Stimulated activated CD4-positive, alpha-beta T cell treated with anti-CD3 and anti-CD28 coated beads, Interleukin-12 subunit alpha, Interleukin-12 subunit beta, amount 100 ng/mL, for 48 hours (primary cell): Measurements from ENCODE around the gene DCLK1.
"Not testable (repeated sequence)": the region's sequence is repeated elsewhere in the genome, so short reads cannot be mapped to it uniquely, and the experiment has no call there.

Experiments
- DNase-seq, 3 donors: peaks; one replicate each; pipeline ENCODE4 v3.0.0-alpha.2; 2020; ENCODE audit warnings: low read depth in 2 of 3, low spot score in 1 of 3

The DCLK1 gene

DNA sequence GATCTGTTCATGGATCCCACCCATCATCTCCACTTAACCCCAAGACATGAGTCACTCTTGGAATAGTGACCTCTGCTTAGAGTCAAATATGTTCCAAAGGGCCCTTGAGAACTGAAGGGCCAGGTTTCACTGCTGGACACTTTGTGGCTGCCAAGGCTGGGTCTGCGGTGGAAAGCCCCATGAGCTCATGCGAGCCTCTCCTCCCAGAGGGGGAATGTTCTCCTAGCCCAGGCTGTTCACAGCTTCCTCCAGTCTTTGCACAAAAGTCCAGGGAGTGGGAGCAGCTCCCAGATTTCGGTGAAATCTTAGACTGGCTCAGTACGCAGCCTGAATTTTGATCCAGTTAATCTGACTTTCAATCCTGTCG is 732 bp upstream of the DCLK1 start:
- DNase-seq: no peak

- no peak for DNase-seq
Measured at GRCh38 chr13:36130552-36131221, 495 bp downstream of the DCLK1 start.

- DNase-seq: no peak
Measured at GRCh38 chr13:36130193-36130551, 1.0 kb downstream of the DCLK1 start.

- no peak for DNase-seq
Measured at GRCh38 chr13:36129539-36129938, 1.6 kb downstream of the DCLK1 start.

DNA sequence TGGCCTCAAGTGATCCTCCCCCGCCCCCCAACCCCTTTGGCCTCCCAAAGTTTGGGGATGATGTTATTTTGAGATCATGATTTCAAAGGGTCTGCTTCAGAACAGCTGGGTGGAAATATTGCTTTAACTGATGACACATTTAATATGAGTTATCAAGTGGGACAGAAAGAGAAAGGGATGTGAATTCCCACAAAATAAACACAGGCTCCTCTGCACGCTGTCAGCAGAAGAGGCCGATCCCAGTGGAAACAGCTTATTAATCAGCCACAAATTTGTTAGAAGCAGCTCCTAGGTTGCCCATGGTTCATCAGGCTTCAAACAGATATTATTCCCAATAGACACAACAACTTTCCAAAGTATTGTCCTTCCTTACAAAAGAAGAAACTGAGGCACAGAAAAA is 4.7 kb downstream of the DCLK1 start:
- DNase-seq: no peak

DNA sequence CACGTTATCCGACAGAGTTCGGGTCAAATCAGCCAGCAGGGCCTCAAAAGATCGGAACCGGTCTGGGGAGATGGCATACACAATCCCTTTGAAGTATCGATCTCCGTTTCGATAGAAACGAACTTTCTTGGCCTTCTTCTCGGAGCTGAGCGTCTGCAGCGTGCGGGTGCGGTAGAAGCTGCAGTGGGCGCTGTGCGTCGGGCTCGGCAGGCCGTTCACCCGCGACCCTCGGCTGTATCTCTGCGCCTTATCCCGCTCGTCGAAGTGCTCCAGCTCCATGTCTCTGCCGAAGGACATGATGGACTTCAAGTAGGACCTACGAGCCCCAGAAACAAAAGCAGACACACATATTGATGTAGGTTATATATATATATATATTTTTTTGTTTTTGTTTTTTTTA is 5.3 kb downstream of the DCLK1 start:
- DNase-seq: no peak

GRCh38 chr13:36124236-36124822 is 6.9 kb downstream of the DCLK1 start:
- no peak for DNase-seq

GRCh38 chr13:36115306-36115705 is 15.9 kb downstream of the DCLK1 start:
- DNase-seq: no peak

- no peak for DNase-seq
Measured at GRCh38 chr13:36114233-36114632, 16.9 kb downstream of the DCLK1 start.

- no peak for DNase-seq
Measured at GRCh38 chr13:36108954-36109353, 22.2 kb downstream of the DCLK1 start.

- no peak for DNase-seq
Measured at GRCh38 chr13:36108342-36108741, 22.8 kb downstream of the DCLK1 start.

- no peak for DNase-seq
Measured at GRCh38 chr13:36107521-36107920, 23.7 kb downstream of the DCLK1 start.

GRCh38 chr13:36105726-36106125 is 25.5 kb downstream of the DCLK1 start:
- no peak for DNase-seq

GRCh38 chr13:36102721-36103120 is 28.5 kb downstream of the DCLK1 start:
- no peak for DNase-seq

GRCh38 chr13:36101907-36102306 is 29.3 kb downstream of the DCLK1 start:
- DNase-seq: not testable (repeated sequence)

GRCh38 chr13:36101157-36101556 is 30.0 kb downstream of the DCLK1 start:
- no peak for DNase-seq

DNA sequence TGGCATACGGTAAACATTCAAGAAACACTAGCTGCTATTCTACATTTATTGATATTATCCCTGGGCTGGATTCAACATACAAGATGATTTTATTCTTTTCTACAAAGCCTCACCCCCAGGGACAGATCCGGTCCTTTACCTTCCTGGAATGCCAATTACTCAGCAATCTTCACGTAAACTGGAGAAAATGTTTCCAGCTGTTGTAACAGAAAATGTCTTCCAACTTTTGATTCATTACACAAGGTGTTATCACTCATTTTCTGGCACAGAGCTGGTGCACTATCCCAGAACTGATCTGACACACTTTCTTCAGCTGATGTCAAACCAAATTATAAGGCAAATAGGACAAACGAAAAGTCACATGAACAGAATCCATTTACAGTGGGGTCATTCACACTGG is 33.1 kb downstream of the DCLK1 start:
- no peak for DNase-seq

DNA sequence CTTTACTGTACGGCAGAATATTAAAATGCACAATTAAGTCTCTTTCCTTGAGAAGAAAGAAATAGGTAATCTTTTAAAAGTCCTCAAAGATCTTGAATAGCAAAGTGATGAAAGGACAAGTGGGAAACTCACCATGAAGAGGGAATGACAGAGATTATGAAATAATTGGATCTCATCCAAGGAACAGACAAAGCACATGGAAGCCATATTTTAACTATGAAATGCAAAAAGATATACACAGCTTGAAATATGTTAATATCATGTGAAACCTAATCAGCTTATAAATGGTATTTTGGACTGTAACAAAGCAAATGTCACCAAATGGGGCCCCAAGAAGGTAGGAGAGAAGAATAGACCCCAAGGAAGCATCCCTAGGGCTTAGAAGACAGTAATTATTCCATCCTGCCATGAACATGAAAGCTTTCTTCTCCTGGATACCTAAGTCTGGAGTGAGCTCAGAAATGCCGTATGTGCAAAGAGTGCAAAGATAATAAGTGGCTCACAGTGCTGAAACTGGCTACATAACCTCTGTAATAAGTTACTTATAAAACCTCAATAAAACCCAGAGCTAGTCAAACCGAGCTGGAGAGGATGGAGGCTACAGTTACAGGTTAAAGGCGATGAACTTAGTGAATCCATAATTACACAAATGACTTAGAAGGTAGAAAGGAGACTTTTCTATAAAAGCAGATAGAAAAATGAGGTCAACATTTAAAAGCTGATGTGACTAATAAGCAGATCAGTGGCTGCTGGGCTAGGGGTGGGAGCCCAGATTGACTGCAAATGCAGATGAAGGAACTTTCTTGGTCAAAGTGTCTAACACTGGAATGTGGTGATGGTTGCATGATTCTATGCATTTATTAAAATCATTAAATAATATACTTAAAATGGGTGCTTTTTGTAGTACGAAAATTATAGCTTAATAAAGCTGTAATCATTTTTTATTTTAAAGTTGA is 34.4 kb downstream of the DCLK1 start:
- no peak for DNase-seq

GRCh38 chr13:36094478-36094877 is 36.7 kb downstream of the DCLK1 start:
- DNase-seq: no peak

GRCh38 chr13:36090592-36090991 is 40.6 kb downstream of the DCLK1 start:
- no peak for DNase-seq

DNA sequence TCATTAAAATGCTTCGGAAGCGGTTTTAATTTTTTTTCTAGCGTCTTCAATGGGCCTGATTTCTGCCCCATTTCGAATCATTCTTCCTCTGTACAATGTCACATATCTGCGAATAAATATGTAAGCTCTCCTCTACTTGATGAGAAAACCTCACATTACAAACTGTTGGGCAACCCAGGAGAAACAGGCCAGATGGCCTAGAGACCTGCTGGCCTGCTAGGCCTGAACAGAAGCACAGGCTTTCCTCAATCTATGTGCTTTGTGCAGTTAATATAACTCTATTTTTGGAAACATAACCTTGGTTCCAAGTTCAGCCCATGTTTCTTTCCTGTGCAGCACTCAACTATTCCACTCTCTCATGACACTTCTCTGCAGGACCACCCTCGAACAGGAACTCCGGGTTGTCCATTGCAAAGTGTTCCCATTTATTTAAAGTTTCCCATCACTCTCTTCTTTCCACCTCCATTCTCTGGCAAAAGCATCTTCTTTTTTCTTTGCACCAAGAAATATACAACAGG is 42.0 kb downstream of the DCLK1 start:
- no peak for DNase-seq

DNA sequence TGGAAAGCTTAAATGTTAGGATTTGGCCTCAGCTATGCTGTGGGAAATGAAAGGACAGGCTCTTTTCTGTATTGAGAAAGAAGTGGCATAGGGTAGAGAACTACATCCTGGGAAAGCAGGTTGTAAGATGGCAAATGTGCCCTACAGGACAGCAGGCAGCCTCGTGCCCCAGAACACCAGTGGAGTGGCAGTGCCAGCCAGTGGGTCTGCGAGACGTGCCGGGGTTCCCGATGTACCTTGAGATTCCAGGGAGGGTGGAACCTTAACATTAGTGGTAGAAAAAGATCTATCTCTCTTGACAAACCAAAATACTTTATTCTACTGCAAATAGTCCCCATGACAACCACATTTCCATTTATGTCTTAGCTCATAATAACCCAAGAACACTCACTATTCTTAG is 42.7 kb downstream of the DCLK1 start:
- no peak for DNase-seq
